Measurements from ENCODE around the gene PMEL. TPM values are rescaled to one million over a fixed set of nuclear protein-coding genes. Genes with fewer than 3 reads are reported as not detected.

PMEL gene
- polyA plus RNA-seq, 1 of the 3 experiments (the other 2 are of a cell fraction) = 1.8 TPM

GRCh38 chr12:55996715-55997534 is 31.1 kb upstream of the PMEL start, which contains the start of gene SUOX:
Gene SUOX, plus strand, starts transcription at chr12:55997276. Its CDS starts 4,946 bp downstream, at chr12:56002222.
- Histone ChIP-seq H3K79me2 (ENCODE audit: insufficient read depth) (peaks cover 9% of the 10 kb centered on the region; the same call in 1 of the 2 replicates), H3K4me3 (ENCODE audit: low read depth in 2 of 2, low read length in 1 of 2) (peak within 1 kb of the TSS; percentile 85 to 97), H3K27me3 (ENCODE audit: insufficient read depth) (no peaks in the 10 kb centered on the region), H3K36me3 (replicated peaks in 1 of 2; ENCODE audit: control insufficient read depth in 1 of 2, insufficient read depth in 2 of 2, low read length in 1 of 2) (peaks cover 13 to 29% of the 10 kb centered on the region in 2 experiments), H3K27ac (ENCODE audit: low read depth in 2 of 2, low read length in 1 of 2) (peak within 1 kb of the TSS; percentile 70 to 85), H3K4me1 (ENCODE audit: control insufficient read depth in 1 of 2, insufficient read depth in 2 of 2, low read depth in 1 of 2, low read length in 1 of 2) (peaks cover 0 to 3% of the 10 kb centered on the region in 2 experiments; a peak in 1 of 4 replicates), H3K9ac (peak within 1 kb of the TSS; percentile 81), H3F3A (replicated peaks; ENCODE audit: insufficient read depth) (peaks cover 26% of the 10 kb centered on the region), H3K4me2 (peak within 1 kb of the TSS; percentile 99), H3K9me2 (no peaks in the 10 kb centered on the region), H4K20me1 (ENCODE audit: insufficient read depth) (no peaks in the 10 kb centered on the region), H3K9me3 (no peaks in the 10 kb centered on the region), H2AFZ (ENCODE audit: low read depth) (peak within 1 kb of the TSS; percentile 93)
- CTCF ChIA-PET = interaction anchor here (0.6 to 10.8 kb wide), 31 partner anchors 7 to 259 kb away, joined by 3 to 183 read pairs (median 6); partner anchors contain the start of genes IKZF4, RAB5B, RPL41 and SMARCC2
- POLR2A ChIA-PET = interaction anchor here (0.8 to 2.2 kb wide), 7 partner anchors 10 to 167 kb away, joined by 3 to 11 read pairs (median 4); partner anchors contain the start of genes DNAJC14, IKZF4 and PA2G4
- under 1% methylated on average over 22 of the region's 27 CpGs for WGBS (ENCODE audit: low lambda C conversion rate)
- DNase-seq = peak; percentile 96
- TF ChIP-seq RAD21 (IDR thresholded peaks at IDR 0.05; ENCODE audit: low read length) = no peak; the same call in 1 of the 2 replicates
- no peak for TF ChIP-seq MAX (IDR thresholded peaks at IDR 0.05; ENCODE audit: low read depth)
- TF ChIP-seq CHD2 (IDR thresholded peaks at IDR 0.05; ENCODE audit: low read length, partially characterized antibody) = peak; percentile 37
- TF ChIP-seq YY1 (IDR thresholded peaks at IDR 0.05; ENCODE audit: low read depth) = peak; percentile 66; the same call in 1 of the 2 replicates
- no peak for TF ChIP-seq SIN3A (IDR thresholded peaks at IDR 0.05; ENCODE audit: borderline replicate concordance, low read depth, low read length)
- no peak for TF ChIP-seq TEAD4 (IDR thresholded peaks at IDR 0.05; ENCODE audit: borderline replicate concordance, insufficient read depth)
- TF ChIP-seq FOXM1 (IDR thresholded peaks at IDR 0.05; ENCODE audit: low read depth) = no peak
- TF ChIP-seq PBX3 (IDR thresholded peaks at IDR 0.05) = peak; percentile 98
- no peak for TF ChIP-seq REST (IDR thresholded peaks at IDR 0.05; ENCODE audit: low read depth, low read length)
- TF ChIP-seq GATA2 (CRISPR knock-in tag; IDR thresholded peaks at IDR 0.05) = no peak
- TF ChIP-seq FOXJ3 (CRISPR knock-in tag; IDR thresholded peaks at IDR 0.05) = no peak
- TF ChIP-seq USF1 (IDR thresholded peaks at IDR 0.05; ENCODE audit: borderline replicate concordance, low read depth) = no peak
- TF ChIP-seq SMC3 (IDR thresholded peaks at IDR 0.05; ENCODE audit: low read depth, low read length) = no peak
- no peak for TF ChIP-seq JUND (IDR thresholded peaks at IDR 0.05)
- 0 out of 2 replicates have a peak, but pooled peaks have one; percentile 30 for TF ChIP-seq GABPA (IDR thresholded peaks at IDR 0.05; ENCODE audit: low read depth)
- peak; percentile 95 for TF ChIP-seq RFX5 (IDR thresholded peaks at IDR 0.05; ENCODE audit: low read length)
- no peak; the same call in 1 of the 2 replicates for TF ChIP-seq RCOR1 (IDR thresholded peaks at IDR 0.05; ENCODE audit: low read length)
- peak; percentile 90 for TF ChIP-seq POLR2AphosphoS5 (IDR thresholded peaks at IDR 0.05; ENCODE audit: low read depth, low read length)
- peak in 1 of 2 experiments; percentile 41; a peak in 1 of 4 replicates for TF ChIP-seq EP300 (IDR thresholded peaks at IDR 0.05; ENCODE audit: borderline replicate concordance in 1 of 2, low read depth in 1 of 2, low read length in 1 of 2)
- no peak for TF ChIP-seq USF2 (IDR thresholded peaks at IDR 0.05; ENCODE audit: borderline replicate concordance, low read depth, low read length)
- TF ChIP-seq TAF1 (IDR thresholded peaks at IDR 0.05; ENCODE audit: borderline replicate concordance, low read depth, low read length) = peak; percentile 26; the same call in 1 of the 2 replicates
- no peak for TF ChIP-seq ELF1 (IDR thresholded peaks at IDR 0.05)
- no peak for TF ChIP-seq IRF3 (IDR thresholded peaks at IDR 0.05; ENCODE audit: low read depth, low read length)

Measured in SK-N-SH (cell line).